ENCODE results near the gene MYO1D.

GRCh38 chr17:32835291-32835761 lies 41.6 kb downstream of the MYO1D start:
- TF ChIP-seq FOXA1 (IDR thresholded peaks at IDR 0.05) (no peak), SUZ12 (IDR thresholded peaks at IDR 0.05) (no peak), TARDBP (IDR thresholded peaks at IDR 0.05) (no peak), BHLHE40 (IDR thresholded peaks at IDR 0.05; ENCODE audit: borderline replicate concordance) (no peak), ARNT (IDR thresholded peaks at IDR 0.05) (no peak), FOXM1 (IDR thresholded peaks at IDR 0.05; ENCODE audit: borderline replicate concordance) (no peak), HDGF (IDR thresholded peaks at IDR 0.05; ENCODE audit: borderline replicate concordance) (no peak), ZNF384 (IDR thresholded peaks at IDR 0.05) (no peak), L3MBTL2 (conservative IDR thresholded peaks at IDR 0.05) (no peak), SP1 (IDR thresholded peaks at IDR 0.05) (no peak), ELF4 (IDR thresholded peaks at IDR 0.05) (no peak), NFRKB (IDR thresholded peaks at IDR 0.05) (no peak), CTBP1 (IDR thresholded peaks at IDR 0.05; ENCODE audit: borderline replicate concordance) (no peak)
